SK-N-SH treated with all-trans-retinoic acid at 6 μM for 48 hours (cell line): Measurements from ENCODE around the gene PLGRKT.
"Not testable (repeated sequence)": the region's sequence is repeated elsewhere in the genome, so short reads cannot be mapped to it uniquely, and the experiment has no call there.

Source experiments
- ATAC-seq: fragments of 200-7000 bp; cut with Tn5 transposase; 3 replicates; pipeline ENCODE4 v1.9.1; 2020; ENCODE audit warnings: mild to moderate bottlenecking, moderate library complexity
- ARNTL ChIP-seq: fragments of 450-650 bp; formaldehyde crosslinking; IDR thresholded peaks from 2 replicates; pipeline ENCODE4 v1.5.0; 2020; ENCODE audit warnings: low read depth, mild to moderate bottlenecking, moderate library complexity, borderline replicate concordance
- BACH2 ChIP-seq: fragments of 250-450 bp; sonication (Bioruptor Pico); IDR thresholded peaks from 2 replicates; pipeline ENCODE4 v1.9.0; 2021; ENCODE audit warnings: mild to moderate bottlenecking, borderline replicate concordance
- CREB5 ChIP-seq: fragments of 250-450 bp; sonication (Bioruptor Pico); IDR thresholded peaks from 2 replicates; pipeline ENCODE4 v1.5.1; 2020; ENCODE audit warnings: low read depth, mild to moderate bottlenecking, moderate library complexity
- CSDC2 ChIP-seq: fragments of 250-450 bp; sonication (Bioruptor Pico); IDR thresholded peaks from 2 replicates; pipeline ENCODE4 v1.5.0; 2020; ENCODE audit warnings: mild to moderate bottlenecking, moderate library complexity
- ESRRG ChIP-seq: fragments of 250-450 bp; sonication (Bioruptor Pico); IDR thresholded peaks from 2 replicates; pipeline ENCODE4 v1.6.1; 2021; ENCODE audit warnings: mild to moderate bottlenecking
- GLIS3 ChIP-seq: fragments of 250-450 bp; sonication (Bioruptor Pico); IDR thresholded peaks from 2 replicates; pipeline ENCODE4 v1.5.0; 2020; ENCODE audit warnings: mild to moderate bottlenecking, moderate library complexity
- ISL1 ChIP-seq: fragments of 250-450 bp; sonication (Bioruptor Pico); IDR thresholded peaks from 2 replicates; pipeline ENCODE4 v2.1.2; 2022; ENCODE audit warnings: mild to moderate bottlenecking, moderate library complexity
- OSR1 ChIP-seq: fragments of 250-450 bp; sonication (Bioruptor Pico); IDR thresholded peaks from 2 replicates; pipeline ENCODE4 v1.8.0; 2022; ENCODE audit warnings: moderate library complexity, mild to moderate bottlenecking, inconsistent platforms
- PPARA ChIP-seq: fragments of 250-450 bp; sonication (Bioruptor Pico); IDR thresholded peaks from 2 replicates; pipeline ENCODE4 v1.5.0; 2020; ENCODE audit warnings: mild to moderate bottlenecking, borderline replicate concordance
- RARB ChIP-seq: fragments of 250-450 bp; sonication (Bioruptor Pico); IDR thresholded peaks from 2 replicates; pipeline ENCODE4 v1.8.0; 2021; ENCODE audit warnings: mild to moderate bottlenecking, moderate library complexity
- SNAI2 ChIP-seq: fragments of 250-450 bp; sonication (Bioruptor Pico); IDR thresholded peaks from 2 replicates; pipeline ENCODE4 v1.5.0; 2020; ENCODE audit warnings: mild to moderate bottlenecking, moderate library complexity
- TCF4 ChIP-seq: fragments of 250-450 bp; sonication (Bioruptor Pico); IDR thresholded peaks from 2 replicates; pipeline ENCODE4 v1.8.0; 2021; ENCODE audit warnings: mild to moderate bottlenecking, moderate library complexity, borderline replicate concordance
- TOX ChIP-seq: fragments of 250-450 bp; sonication (Bioruptor Pico); IDR thresholded peaks from 2 replicates; pipeline ENCODE4 v1.8.0; 2021; ENCODE audit warnings: mild to moderate bottlenecking, moderate library complexity, borderline replicate concordance
- TSHZ2 ChIP-seq: fragments of 250-450 bp; sonication (Bioruptor Pico); IDR thresholded peaks from 2 replicates; pipeline ENCODE4 v1.5.0; 2020; ENCODE audit warnings: mild to moderate bottlenecking, moderate library complexity
- ZC3H10 ChIP-seq: fragments of 250-450 bp; sonication (Bioruptor Pico); IDR thresholded peaks from 2 replicates; pipeline ENCODE4 v1.5.1; 2021; ENCODE audit warnings: mild to moderate bottlenecking, moderate library complexity
- ZFP3 ChIP-seq: fragments of 250-450 bp; sonication (Bioruptor Pico); IDR thresholded peaks from 2 replicates; pipeline ENCODE4 v1.5.0; 2020; ENCODE audit warnings: mild to moderate bottlenecking, moderate library complexity
- ZFP30 ChIP-seq: fragments of 450-650 bp; formaldehyde crosslinking; IDR thresholded peaks from 2 replicates; pipeline ENCODE4 v1.5.0; 2022; ENCODE audit warnings: mild to moderate bottlenecking, moderate library complexity
- ZNF565 ChIP-seq: fragments of 450-650 bp; formaldehyde crosslinking; conservative IDR thresholded peaks from 2 replicates; pipeline ENCODE4 v1.5.0; 2020; ENCODE audit warnings: low read depth, mild to moderate bottlenecking, moderate library complexity
- ZNF70 ChIP-seq: fragments of 450-650 bp; formaldehyde crosslinking; IDR thresholded peaks from 2 replicates; pipeline ENCODE4 v1.5.0; 2020; ENCODE audit warnings: mild to moderate bottlenecking, moderate library complexity
- ZNF8 ChIP-seq: fragments of 450-650 bp; formaldehyde crosslinking; IDR thresholded peaks from 2 replicates; pipeline ENCODE4 v1.5.0; 2020; ENCODE audit warnings: mild to moderate bottlenecking, moderate library complexity
- TF ChIP-seq, protein P1 (sequence below): fragments of 250-450 bp; sonication (Bioruptor Pico); IDR thresholded peaks from 2 replicates; pipeline ENCODE4 v1.8.0; 2021; ENCODE audit warnings: low read depth, mild to moderate bottlenecking, moderate library complexity, borderline replicate concordance

PLGRKT gene

GRCh38 chr9:5336688-5337087 is 101.0 kb downstream of the PLGRKT start:
- no peak for TF ChIP-seq ZNF70 (CRISPR knock-in tag)
- TF ChIP-seq SNAI2 = no peak
- TF ChIP-seq CREB5 (CRISPR knock-in tag) = no peak
- no peak for TF ChIP-seq ZC3H10 (CRISPR knock-in tag)
- TF ChIP-seq ZNF565 (CRISPR knock-in tag) = no peak
- TF ChIP-seq ZFP30 (CRISPR knock-in tag) = no peak
- no peak for TF ChIP-seq GLIS3 (CRISPR knock-in tag)
- TF ChIP-seq ARNTL (CRISPR knock-in tag) = no peak
- no peak for TF ChIP-seq ZFP3
- no peak for TF ChIP-seq ESRRG (CRISPR knock-in tag)
- no peak for TF ChIP-seq CSDC2 (CRISPR knock-in tag)
- no peak for TF ChIP-seq TOX (CRISPR knock-in tag)
- no peak for TF ChIP-seq TSHZ2 (CRISPR knock-in tag)
- no peak for TF ChIP-seq ZNF8 (CRISPR knock-in tag)
- TF ChIP-seq OSR1 (CRISPR knock-in tag) = no peak
- no peak for TF ChIP-seq TCF4 (CRISPR knock-in tag)

GRCh38 chr9:5331276-5331675 is 106.4 kb downstream of the PLGRKT start:
- not testable (repeated sequence) for ATAC-seq

More at GRCh38 chr9:5336688-5337087, 101.0 kb downstream of the PLGRKT start:
- no peak for ATAC-seq

DNA sequence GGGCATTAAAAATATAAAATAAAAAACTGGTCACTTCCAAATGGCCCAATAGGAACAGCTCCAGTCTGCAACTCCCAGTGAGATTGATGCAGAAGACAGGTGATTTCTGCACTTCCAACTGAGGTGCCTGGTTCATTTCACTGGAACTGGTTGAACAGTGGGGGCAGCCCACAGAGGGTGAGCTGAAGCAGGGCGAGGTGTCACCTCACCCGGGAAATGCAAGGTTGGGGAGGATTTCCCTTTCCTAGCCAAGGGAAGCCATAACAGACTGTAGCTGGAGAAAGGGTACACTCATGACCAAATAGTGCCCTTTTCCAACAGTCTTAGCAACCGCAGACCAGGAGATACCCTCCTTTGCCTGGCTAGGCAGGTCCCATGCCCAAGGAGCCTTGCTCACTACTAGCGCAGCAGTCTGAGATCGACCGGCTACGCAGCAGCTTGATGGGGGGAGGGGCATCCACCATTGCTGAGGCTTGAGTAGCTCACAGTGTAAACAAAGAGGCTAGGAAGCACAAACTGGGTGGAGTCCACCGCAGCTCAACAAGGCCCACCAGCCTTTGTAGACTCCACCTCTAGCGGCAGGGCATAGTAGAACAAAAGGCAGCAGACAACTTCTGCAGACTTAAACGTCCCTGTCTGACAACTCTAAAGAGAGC is 110.7 kb downstream of the PLGRKT start:
- no peak for ATAC-seq
- no peak for TF ChIP-seq ZFP30 (CRISPR knock-in tag)
- TF ChIP-seq ZFP3 = no peak
- no peak for TF ChIP-seq PPARA (CRISPR knock-in tag)
- TF ChIP-seq RARB (CRISPR knock-in tag) = no peak
- no peak for TF ChIP-seq GLIS3 (CRISPR knock-in tag)
- no peak for TF ChIP-seq ISL1
- no peak for TF ChIP-seq ZNF8 (CRISPR knock-in tag)
- no peak for TF ChIP-seq TCF4 (CRISPR knock-in tag)
- no peak for TF ChIP-seq OSR1 (CRISPR knock-in tag)
- TF ChIP-seq TOX (CRISPR knock-in tag) = no peak
- TF ChIP-seq ARNTL (CRISPR knock-in tag) = no peak
- TF ChIP-seq, all 23 proteins: peak for 0

DNA sequence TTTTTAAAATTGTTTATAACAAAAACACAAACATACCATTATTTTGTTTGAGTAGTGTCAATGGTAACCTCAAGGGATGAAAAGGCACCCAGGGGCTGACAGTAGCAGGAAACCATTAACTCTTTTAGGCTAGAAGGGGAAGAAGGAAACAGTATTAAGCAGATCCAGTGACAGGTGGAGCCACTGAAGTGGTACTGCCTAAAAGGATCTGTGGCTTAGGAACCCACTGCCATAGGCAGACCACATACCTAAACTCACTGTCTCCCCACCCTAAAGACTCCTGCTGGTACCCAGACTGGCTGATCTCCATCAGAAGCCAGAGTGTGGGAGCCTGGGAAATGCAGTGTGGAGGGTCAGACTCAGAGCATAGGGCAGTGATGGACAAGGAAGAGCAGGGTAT is 111.5 kb downstream of the PLGRKT start:
- TF ChIP-seq, protein P1, sequence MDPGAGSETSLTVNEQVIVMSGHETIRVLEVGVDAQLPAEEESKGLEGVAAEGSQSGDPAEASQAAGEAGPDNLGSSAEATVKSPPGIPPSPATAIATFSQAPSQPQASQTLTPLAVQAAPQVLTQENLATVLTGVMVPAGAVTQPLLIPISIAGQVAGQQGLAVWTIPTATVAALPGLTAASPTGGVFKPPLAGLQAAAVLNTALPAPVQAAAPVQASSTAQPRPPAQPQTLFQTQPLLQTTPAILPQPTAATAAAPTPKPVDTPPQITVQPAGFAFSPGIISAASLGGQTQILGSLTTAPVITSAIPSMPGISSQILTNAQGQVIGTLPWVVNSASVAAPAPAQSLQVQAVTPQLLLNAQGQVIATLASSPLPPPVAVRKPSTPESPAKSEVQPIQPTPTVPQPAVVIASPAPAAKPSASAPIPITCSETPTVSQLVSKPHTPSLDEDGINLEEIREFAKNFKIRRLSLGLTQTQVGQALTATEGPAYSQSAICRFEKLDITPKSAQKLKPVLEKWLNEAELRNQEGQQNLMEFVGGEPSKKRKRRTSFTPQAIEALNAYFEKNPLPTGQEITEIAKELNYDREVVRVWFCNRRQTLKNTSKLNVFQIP (CRISPR knock-in tag) = no peak
- TF ChIP-seq ISL1 (no peak), ZFP3 (no peak), BACH2 (CRISPR knock-in tag) (no peak), RARB (CRISPR knock-in tag) (no peak), OSR1 (CRISPR knock-in tag) (no peak), SNAI2 (no peak), ZFP30 (CRISPR knock-in tag) (no peak), ESRRG (CRISPR knock-in tag) (no peak), ZNF70 (CRISPR knock-in tag) (no peak), PPARA (CRISPR knock-in tag) (no peak), TCF4 (CRISPR knock-in tag) (no peak), CREB5 (CRISPR knock-in tag) (no peak)
- TF ChIP-seq, all 23 proteins: peak for 0
- ATAC-seq = no peak

DNA sequence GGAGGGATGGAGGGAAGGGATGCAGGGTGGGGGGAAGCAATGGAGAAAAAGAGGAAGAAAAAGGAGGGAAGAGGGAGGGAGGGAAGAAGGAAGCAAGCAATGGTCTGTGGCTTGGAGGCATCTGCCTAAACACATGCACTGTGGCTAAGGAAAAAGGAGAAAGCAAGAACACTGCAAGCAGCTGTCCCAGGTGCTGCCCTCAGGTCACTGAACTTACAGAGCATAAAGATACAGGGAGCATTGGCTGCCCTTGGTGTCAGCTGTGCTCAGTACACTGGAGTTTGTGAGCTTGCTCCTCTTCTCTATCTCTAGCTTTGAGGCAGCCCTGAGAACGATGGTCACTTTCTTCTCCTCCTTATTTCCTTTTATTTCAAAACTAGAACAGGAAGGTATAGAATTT is 116.1 kb downstream of the PLGRKT start:
- ATAC-seq = peak; percentile 41; the same call in 1 of the 3 replicates
